Activated CD4-positive, alpha-beta T cell treated with anti-CD3 and anti-CD28 coated beads, Interleukin-2, amount 50 U/mL, for 24 hours (primary cell): ENCODE measurements around the gene SYTL1.

Experiments used
- DNase-seq, 2 donors: peaks; one replicate each; pipeline ENCODE4 v3.0.0-alpha.2; 2020; ENCODE audit warnings: low read depth in 1 of 2, low spot score in 1 of 2

The SYTL1 gene

DNA sequence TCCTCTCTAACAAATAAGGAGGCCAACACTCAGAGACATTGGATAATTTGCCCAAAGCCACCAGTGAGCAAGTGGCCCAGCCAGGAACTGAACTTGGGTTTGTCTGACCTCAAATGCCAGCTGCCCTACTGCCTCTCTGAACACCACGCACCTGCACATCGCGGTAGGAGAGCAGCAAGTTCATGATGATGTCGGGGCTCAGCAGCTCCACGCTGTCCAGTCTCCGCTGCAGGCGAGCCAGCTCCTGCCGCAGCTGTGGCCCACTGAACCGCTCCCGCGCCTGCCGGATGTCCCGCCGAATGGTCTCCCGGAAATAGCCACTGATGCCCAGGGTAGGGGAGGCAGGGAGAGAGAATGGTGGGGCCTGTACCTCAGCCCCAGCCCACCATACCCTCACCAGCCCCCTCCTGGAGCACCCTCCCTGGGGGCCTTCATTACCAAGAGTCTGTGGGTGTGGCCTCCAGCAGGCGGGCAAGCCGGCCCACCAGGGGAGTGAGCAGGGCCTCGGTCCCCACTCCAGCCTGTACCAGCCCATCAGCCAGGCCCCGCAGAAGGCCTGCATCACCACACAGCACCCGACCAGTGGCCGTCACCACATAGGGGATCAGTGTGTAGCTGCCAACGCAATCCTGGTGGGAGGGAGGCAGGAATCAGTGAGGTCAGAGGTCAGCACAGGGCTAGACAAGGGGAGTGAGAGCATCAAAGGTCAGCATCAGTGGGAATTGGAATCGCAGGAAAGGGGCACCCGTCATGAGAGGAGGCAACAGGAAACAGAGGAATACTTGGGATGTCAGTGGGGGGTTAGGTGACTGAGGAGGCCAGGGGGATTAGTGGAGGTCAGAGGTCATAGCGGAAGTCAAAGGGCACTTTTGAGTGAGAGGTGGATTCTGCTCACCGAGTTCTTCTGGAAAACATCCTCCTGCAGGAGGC is 22.2 kb downstream of the SYTL1 start:
- DNase-seq = no peak

DNA sequence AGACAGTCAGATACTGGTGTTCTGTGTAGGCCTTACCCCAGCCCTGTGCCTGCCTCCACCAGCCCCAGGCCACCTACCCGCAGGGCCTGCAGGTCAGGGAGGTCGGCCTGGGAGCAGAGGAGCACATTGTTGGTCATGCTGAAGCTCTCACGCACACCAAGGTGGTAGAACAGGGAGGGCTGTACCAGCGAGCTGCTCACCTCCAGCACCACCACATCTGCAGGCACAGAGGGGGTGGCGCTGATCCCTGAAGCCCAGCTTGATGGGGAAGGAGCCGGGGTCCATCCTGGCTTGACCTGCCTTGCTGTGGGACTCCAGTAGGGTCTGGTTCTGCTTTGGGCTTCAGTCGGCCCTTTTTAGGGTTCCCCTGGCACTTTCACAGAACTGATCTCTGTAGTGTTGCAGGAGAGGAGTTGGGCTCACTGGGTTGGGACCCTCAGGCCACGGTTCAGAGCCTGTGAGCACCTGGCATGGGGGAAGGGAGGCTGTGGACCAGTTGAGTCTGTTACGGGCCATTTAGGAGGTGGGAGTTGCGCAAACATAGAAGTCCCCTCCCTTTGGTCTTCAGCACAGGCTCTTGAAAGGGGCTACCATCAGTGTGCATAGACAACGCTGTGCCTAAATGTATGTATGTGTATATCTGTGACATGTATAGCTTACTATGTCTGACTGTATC is 23.0 kb downstream of the SYTL1 start:
- no peak for DNase-seq

DNA sequence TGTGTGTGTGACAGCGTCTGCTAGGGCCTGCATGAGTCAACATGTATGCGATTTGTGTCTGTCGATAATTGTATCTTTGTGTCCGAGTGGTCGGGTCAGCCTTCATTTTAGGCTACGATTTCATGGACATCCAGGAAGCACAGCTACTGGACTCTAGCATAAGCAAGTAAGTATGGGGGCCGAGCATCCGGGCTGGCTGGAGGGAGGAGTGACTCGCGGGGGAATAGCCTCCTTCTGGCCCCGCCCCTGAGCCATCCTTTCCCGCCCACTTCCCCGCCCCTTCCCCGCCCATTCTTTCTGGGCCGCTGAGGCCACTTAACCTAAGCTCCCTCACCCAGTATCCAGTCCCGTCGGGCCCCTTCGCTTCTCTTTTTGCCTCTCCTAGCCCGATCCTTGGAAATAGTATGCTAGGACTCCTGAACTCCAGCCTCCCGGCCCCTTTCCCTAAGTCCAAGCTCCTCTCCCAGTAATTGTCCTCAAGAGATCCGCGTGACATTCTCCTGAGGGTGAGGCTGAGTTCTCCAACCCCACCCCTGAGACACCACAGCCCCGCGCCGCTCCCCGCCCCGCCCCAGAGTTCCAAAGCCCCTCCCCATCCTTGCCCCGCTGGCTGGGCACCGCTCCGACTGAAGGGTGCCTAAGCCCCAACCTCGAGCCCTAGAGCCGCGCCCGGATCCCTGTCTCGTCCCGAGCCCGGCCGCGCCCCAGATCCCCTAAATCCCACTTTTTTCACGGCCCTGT is 23.7 kb downstream of the SYTL1 start:
- peak; percentile 62 to 71 for DNase-seq

DNA sequence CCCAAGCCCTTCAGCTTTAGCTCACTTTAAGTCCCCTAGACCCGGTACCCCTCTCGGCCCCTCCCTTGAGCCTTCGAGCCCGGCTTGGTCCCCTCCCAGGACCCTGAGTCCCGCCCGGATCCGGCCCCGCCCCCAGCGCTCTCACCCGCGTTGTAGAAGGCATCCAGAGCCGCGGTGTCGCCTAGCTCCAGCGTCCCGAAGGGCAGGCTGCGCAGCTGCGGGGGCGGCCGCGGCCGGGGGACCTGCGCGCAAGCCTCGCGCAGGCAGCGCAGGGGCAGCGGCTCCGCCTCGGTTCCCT is 24.2 kb downstream of the SYTL1 start:
- DNase-seq = peak; percentile 43 to 53

- no peak for DNase-seq
Measured at GRCh38 chr1:27366411-27367159, 24.8 kb downstream of the SYTL1 start, which contains the start of gene MAP3K6. Gene MAP3K6, minus strand, starts transcription at chr1:27366961. Its CDS starts 364 bp downstream, at chr1:27366597.

DNA sequence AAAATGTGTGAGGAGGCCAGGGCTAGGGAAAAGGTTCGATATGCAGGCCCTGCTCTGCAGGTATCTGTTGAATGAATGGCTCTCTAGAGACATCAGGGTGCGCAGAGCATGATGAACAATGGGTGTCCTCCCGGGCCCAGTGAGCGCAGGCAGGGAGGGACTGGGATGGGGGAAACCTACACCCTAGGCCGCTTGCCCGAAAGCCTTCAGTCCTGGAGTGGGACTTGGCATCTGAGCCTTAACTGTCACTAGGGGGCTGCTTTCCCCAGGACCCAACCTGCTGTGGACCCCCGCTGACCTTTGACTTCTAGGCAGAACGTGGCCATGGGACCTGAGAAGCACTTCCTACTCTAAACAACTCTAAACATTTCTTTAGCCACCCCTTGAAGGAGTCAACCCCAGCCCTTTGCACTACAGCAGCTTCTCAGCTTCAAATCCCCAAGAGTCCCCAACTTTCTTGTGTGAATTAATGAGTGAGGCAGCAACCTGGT is 25.4 kb downstream of the SYTL1 start:
- no peak for DNase-seq

DNA sequence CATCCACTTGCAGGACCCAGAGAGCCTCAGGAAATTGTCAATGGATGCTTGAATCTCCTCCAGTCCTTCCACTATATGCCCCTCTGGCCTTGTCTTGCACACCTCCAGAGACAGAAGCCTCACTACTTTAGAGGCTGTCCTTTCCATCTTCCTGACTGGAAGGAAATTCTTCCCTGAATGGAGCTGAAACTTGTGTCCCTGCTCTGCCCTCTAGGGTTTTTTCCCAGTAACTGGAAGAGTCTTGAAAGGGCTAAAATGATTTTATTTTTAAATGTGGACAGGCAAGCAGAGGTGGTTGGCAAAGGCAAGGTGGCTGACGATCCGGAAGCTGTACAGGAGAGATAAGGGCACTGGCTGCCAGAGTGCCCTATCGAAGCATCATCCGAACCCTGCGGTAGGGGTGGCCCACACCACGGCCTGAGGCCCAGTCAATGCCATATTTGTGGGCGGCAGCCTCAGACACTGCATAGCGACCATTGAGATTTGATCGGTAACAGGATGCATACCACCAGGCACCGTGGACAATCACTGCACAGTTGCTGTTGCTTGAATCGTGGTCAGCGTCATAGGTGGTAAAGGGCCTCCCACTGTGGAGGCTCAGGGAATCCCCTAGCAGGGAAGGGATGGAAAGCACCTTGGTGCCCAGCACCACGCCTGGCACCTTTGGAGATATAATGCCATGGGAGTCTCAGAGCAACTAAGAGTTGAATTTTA is 27.2 kb downstream of the SYTL1 start:
- DNase-seq = no peak

GRCh38 chr1:27372022-27372807 is 30.4 kb downstream of the SYTL1 start:
- no peak for DNase-seq

GRCh38 chr1:27372808-27373690 is 31.2 kb downstream of the SYTL1 start:
- no peak for DNase-seq

- no peak for DNase-seq
Measured at GRCh38 chr1:27374362-27375086, 32.7 kb downstream of the SYTL1 start, which contains the start of gene FCN3. Gene FCN3, minus strand, starts transcription at chr1:27374824. Its CDS starts 6 bp downstream, at chr1:27374818.

DNA sequence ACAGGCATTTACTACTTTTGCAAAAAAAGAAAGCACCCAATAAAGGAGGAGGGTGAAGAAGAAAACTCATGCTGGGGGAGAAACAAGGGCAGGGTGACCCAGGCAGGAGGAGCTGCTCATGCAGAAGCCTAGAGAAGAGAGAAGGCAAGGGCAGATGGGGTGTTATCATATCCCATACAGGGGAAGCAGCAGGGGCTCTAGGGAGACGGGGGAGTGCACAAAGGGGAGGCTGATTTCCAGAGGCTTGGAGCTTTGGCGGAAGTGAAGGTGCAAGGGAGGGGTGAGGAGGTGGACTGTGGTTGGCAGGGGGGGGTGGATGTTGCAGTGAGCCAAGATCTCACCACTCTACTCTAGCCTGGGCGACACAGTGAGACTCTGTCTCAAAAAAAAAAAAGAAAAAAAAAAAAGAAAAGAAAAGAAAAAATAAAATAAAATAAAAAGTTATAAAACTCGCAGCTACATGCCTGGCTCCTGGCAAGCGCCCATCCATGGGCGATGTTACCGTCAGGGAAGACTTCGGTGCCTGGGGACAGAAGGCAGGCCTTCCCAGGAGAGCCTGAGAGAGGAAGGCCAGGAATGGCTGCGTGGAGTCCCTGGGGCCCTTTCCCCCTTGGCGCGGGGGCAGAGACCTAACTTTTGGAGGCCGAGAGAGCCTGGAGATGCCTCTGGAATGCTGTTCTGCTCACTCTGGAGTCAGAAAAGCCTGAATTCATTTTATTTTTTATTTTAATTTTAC is 36.1 kb downstream of the SYTL1 start:
- DNase-seq = no peak

- DNase-seq = no peak
Measured at GRCh38 chr1:27379564-27380122, 37.8 kb downstream of the SYTL1 start.

DNA sequence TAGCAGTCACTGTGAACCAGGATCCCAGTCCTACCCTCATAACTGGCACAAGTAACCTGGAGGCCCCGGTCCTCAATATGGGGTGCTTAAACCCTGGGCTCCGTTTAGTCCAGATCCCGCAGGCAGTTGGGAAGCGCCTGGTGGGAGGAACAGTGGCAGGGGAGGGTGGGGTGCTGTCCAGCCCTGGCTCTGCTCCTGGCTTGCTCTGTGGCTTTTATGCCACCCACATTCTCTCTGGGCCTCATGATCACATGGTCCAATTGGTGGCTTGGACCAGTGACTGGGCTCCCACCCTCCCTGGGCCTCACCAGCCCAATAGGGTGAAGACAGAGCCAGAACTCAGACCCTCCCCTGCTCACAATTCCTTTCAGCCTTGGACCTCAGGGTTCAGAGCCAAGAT is 38.4 kb downstream of the SYTL1 start:
- DNase-seq = no peak

DNA sequence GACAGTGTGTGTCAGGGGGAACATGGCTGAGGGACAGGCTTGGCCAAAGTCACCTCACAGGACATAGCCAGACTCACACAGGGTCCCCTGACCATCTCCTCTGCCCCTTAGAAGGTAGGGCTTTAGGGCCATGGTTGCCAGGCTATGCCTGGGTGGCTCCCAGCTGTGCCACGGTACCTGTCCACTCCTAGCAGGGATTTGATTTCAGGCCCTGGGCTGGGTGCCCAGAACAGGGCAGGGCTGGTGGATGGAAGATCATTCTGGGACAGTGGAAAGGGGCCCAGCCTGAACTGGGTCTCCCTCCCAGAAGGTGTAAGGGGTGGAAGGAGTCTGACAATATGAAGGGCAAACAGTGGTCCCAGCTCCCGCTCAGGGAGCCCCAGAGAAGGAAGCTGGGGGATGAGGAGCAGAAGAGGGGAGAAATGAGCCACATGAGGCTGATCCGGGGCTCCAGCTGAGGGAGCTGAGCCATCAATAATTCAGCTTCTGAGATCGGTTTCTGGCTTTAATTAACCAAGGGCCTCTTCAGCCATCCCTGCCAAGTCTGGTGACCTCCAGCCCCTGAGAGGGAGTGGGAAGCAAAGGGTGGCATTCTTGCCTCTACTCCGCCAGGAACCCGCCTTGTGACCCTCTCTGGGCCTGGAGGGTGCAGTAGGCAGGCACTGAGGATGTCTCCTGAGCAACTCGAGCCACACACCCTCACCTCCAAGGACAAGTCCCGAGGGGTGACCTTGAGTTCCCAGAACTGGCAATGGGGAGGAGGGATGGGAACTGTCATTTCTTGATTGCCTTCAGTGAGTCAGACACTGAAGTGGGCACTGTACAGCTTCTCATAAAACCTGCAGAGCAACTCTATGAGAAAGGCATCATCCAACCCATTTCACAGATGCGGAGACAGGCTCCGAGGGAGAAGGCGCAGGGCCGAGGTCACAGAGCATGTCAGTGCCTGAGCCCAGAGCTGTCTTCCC is 39.2 kb downstream of the SYTL1 start:
- no peak for DNase-seq

DNA sequence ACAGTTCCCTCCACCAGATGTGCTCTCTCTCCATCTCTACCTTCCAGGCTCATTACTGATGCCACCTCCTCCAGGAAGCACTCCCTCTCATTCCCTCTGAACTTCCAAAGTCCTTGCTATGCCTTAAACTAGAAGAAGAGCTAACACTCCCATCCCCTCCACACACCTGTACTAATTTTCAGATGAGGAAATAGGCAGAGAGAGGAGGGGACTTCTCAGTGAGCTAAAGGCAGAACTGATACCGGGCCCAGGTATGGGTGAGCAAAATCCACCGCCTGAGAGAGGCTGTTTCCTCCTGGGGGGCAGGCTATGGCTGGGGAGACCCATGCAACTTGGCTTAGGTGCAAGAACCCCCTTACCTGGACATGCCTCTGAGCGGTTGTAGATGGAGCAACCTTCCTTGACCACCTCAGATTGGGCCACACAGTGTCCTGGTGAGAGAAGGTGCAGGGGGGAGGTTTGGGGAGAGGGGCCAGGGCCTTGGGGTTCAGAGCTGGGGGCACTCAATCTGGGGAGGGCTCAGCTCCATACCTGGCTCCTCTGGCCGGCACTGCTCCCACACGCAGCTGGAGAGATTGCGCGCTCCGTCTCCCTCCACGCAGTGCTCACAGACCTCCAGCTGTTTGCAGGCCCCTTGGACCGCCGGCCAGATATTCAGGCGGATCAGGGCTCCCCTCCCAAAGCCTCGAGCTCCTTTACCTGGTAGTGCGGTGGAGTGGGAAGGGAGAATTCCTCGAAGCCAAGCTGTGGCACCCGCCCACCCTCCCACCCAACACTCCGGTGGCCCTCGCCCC is 40.3 kb downstream of the SYTL1 start:
- no peak for DNase-seq
